ENCODE measurements around the gene AGO3.

- no peak for TF ChIP-seq POLR2A (IDR thresholded peaks at IDR 0.05)
- no peak for TF ChIP-seq CTCF (IDR thresholded peaks at IDR 0.05)
- TF ChIP-seq POLR2AphosphoS5 (IDR thresholded peaks at IDR 0.05): no peak
These were observed 181.9 kb downstream of the AGO3 start for GRCh38 chr1:36112823-36113222.
